ENCODE data around the gene RUNX3. TPM values are rescaled to one million over a fixed set of nuclear protein-coding genes. Genes with fewer than 3 reads are reported as not detected.

The RUNX3 gene
- total RNA-seq, 1 experiment from 2014 or later: 3.7 TPM

GRCh38 chr1:24975391-24975790 is 45.3 kb upstream of the RUNX3 start:
- no TSS peak for BruUV-seq (replicated peaks)
- H3K36me3 ChIP-seq (ENCODE audit: low read depth, low read length): no peaks in the 10 kb centered on the region
- TF ChIP-seq, protein P1, sequence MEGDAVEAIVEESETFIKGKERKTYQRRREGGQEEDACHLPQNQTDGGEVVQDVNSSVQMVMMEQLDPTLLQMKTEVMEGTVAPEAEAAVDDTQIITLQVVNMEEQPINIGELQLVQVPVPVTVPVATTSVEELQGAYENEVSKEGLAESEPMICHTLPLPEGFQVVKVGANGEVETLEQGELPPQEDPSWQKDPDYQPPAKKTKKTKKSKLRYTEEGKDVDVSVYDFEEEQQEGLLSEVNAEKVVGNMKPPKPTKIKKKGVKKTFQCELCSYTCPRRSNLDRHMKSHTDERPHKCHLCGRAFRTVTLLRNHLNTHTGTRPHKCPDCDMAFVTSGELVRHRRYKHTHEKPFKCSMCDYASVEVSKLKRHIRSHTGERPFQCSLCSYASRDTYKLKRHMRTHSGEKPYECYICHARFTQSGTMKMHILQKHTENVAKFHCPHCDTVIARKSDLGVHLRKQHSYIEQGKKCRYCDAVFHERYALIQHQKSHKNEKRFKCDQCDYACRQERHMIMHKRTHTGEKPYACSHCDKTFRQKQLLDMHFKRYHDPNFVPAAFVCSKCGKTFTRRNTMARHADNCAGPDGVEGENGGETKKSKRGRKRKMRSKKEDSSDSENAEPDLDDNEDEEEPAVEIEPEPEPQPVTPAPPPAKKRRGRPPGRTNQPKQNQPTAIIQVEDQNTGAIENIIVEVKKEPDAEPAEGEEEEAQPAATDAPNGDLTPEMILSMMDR (conservative IDR thresholded peaks at IDR 0.05; ENCODE audit: low read depth, low read length): no peak
- TF ChIP-seq EZH2phosphoT487 (IDR thresholded peaks at IDR 0.05; ENCODE audit: borderline replicate concordance, low read length) (no peak), EZH2 (IDR thresholded peaks at IDR 0.05; ENCODE audit: low read length, unreplicated experiment) (no peak)
- peaks cover 4% of the 10 kb centered on the region; the same call in 1 of the 2 replicates for H3K4me1 ChIP-seq (ENCODE audit: insufficient read depth, low read length)
- H3K27ac ChIP-seq (ENCODE audit: low read length): no peak overlapping the region
- peaks cover 6% of the 10 kb centered on the region; the same call in 1 of the 2 replicates for H3K27me3 ChIP-seq (ENCODE audit: low read length)
- intact Hi-C loops (cut with micrococcal nuclease): no loop called here
- no peak for ATAC-seq
- ChIA-PET POLR2A (ENCODE audit: unreplicated experiment) (no interaction called here), CTCF (no interaction called here)
- H4K20me1 ChIP-seq (ENCODE audit: low read length): no peaks in the 10 kb centered on the region
- H3K9me2 ChIP-seq (replicated peaks; ENCODE audit: low read length): no peaks in the 10 kb centered on the region
- no peak overlapping the region for H3K4me3 ChIP-seq (ENCODE audit: low read length)
- H3K9ac ChIP-seq (ENCODE audit: low read length): no peak overlapping the region
- no peak overlapping the region for H3K4me2 ChIP-seq (ENCODE audit: low read length)
- H3K9me3 ChIP-seq (ENCODE audit: low read length): peaks cover 6% of the 10 kb centered on the region; the same call in 1 of the 2 replicates
- no peak for DNase-seq
- no peaks in the 10 kb centered on the region for H3F3A ChIP-seq (ENCODE audit: low read length, unreplicated experiment)
- no peak overlapping the region for H2AFZ ChIP-seq (ENCODE audit: low read length)
- no peaks in the 10 kb centered on the region for H3K79me2 ChIP-seq (ENCODE audit: low read length)

DNA sequence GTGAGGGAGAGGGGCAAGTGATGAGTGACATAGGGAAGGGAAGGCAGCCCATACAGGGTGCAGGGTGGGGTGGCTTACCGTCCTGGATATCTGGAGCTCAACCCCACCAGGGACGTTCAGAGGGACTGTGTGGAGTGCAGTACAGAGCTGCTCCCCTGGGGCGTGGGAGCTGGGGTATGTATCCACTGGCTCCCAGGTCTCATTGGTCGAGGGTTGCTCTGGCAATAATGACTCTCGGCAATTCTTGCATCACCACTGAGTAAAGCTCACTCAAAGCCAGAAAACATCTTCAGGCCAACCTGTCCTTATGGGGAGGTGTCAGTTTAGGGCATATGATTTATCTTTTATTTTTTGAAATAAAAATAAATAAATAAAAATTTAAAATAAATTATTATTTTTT is 43.2 kb upstream of the RUNX3 start:
- no peak overlapping the region for H2AFZ ChIP-seq (ENCODE audit: low read length)
- no peak overlapping the region for H3K4me3 ChIP-seq (ENCODE audit: low read length)
- no peaks in the 10 kb centered on the region for H3K79me2 ChIP-seq (ENCODE audit: low read length)
- no peaks in the 10 kb centered on the region for H3K36me3 ChIP-seq (ENCODE audit: low read depth, low read length)
- CTCF ChIA-PET: no interaction called here
- peaks cover 6% of the 10 kb centered on the region; the same call in 1 of the 2 replicates for H3K9me3 ChIP-seq (ENCODE audit: low read length)
- TF ChIP-seq EZH2phosphoT487 (IDR thresholded peaks at IDR 0.05; ENCODE audit: borderline replicate concordance, low read length): no peak
- TF ChIP-seq, protein P1 (conservative IDR thresholded peaks at IDR 0.05; ENCODE audit: low read depth, low read length): no peak
- TF ChIP-seq EZH2 (IDR thresholded peaks at IDR 0.05; ENCODE audit: low read length, unreplicated experiment): no peak
- H3K27me3 ChIP-seq (ENCODE audit: low read length): peaks cover 6% of the 10 kb centered on the region; the same call in 1 of the 2 replicates
- DNase-seq (no peak), ATAC-seq (no peak)
- POLR2A ChIA-PET (ENCODE audit: unreplicated experiment): no interaction called here
- BruUV-seq (replicated peaks): no TSS peak
- H4K20me1 ChIP-seq (ENCODE audit: low read length): no peaks in the 10 kb centered on the region
- H3K9me2 ChIP-seq (replicated peaks; ENCODE audit: low read length): no peaks in the 10 kb centered on the region
- no peaks in the 10 kb centered on the region for H3F3A ChIP-seq (ENCODE audit: low read length, unreplicated experiment)
- H3K9ac ChIP-seq (ENCODE audit: low read length): no peak overlapping the region
- peaks cover 8% of the 10 kb centered on the region; the same call in 1 of the 2 replicates for H3K4me1 ChIP-seq (ENCODE audit: insufficient read depth, low read length)
- H3K27ac ChIP-seq (ENCODE audit: low read length): no peak overlapping the region
- intact Hi-C loops (cut with micrococcal nuclease): no loop called here
- H3K4me2 ChIP-seq (ENCODE audit: low read length): no peak overlapping the region

GRCh38 chr1:24972915-24973242 is 42.8 kb upstream of the RUNX3 start:
- H3K4me2 ChIP-seq (ENCODE audit: low read length): no peak overlapping the region
- CTCF ChIA-PET: no interaction called here
- H3K4me1 ChIP-seq (ENCODE audit: insufficient read depth, low read length): peaks cover 8% of the 10 kb centered on the region; the same call in 1 of the 2 replicates
- ATAC-seq (no peak), DNase-seq (no peak)
- no peaks in the 10 kb centered on the region for H3K36me3 ChIP-seq (ENCODE audit: low read depth, low read length)
- H4K20me1 ChIP-seq (ENCODE audit: low read length): no peaks in the 10 kb centered on the region
- no peak overlapping the region for H2AFZ ChIP-seq (ENCODE audit: low read length)
- no peaks in the 10 kb centered on the region for H3F3A ChIP-seq (ENCODE audit: low read length, unreplicated experiment)
- no peak overlapping the region for H3K4me3 ChIP-seq (ENCODE audit: low read length)
- TF ChIP-seq EZH2phosphoT487 (IDR thresholded peaks at IDR 0.05; ENCODE audit: borderline replicate concordance, low read length): no peak
- no peak for TF ChIP-seq EZH2 (IDR thresholded peaks at IDR 0.05; ENCODE audit: low read length, unreplicated experiment)
- TF ChIP-seq, protein P1 (conservative IDR thresholded peaks at IDR 0.05; ENCODE audit: low read depth, low read length): no peak
- no peak overlapping the region for H3K27ac ChIP-seq (ENCODE audit: low read length)
- no peaks in the 10 kb centered on the region for H3K9me2 ChIP-seq (replicated peaks; ENCODE audit: low read length)
- H3K79me2 ChIP-seq (ENCODE audit: low read length): no peaks in the 10 kb centered on the region
- H3K27me3 ChIP-seq (ENCODE audit: low read length): peaks cover 6% of the 10 kb centered on the region; the same call in 1 of the 2 replicates
- H3K9ac ChIP-seq (ENCODE audit: low read length): no peak overlapping the region
- POLR2A ChIA-PET (ENCODE audit: unreplicated experiment): no interaction called here
- H3K9me3 ChIP-seq (ENCODE audit: low read length): peaks cover 6% of the 10 kb centered on the region; the same call in 1 of the 2 replicates
- BruUV-seq (replicated peaks): no TSS peak
- intact Hi-C loops (cut with micrococcal nuclease): no loop called here
